ENCODE data around the gene MARK1.
A peak's percentile ranks its signal among the peaks of the same experiment; 100 is the strongest.

- TF ChIP-seq CTCF (IDR thresholded peaks at IDR 0.05) (peak; percentile 87 to 98 (median 94)), POLR2AphosphoS5 (IDR thresholded peaks at IDR 0.05) (peak; percentile 66), POLR2A (IDR thresholded peaks at IDR 0.05) (no peak)
Measured at GRCh38 chr1:220690140-220691052, 162.5 kb downstream of the MARK1 start, which contains the start of gene C1orf115.
